HG02943 (cell line): Measurements from ENCODE around the gene MUC4.
"Not testable (repeated sequence)": the region's sequence is repeated elsewhere in the genome, so short reads cannot be mapped to it uniquely, and the experiment has no call there.

ENCODE experiments used
- ATAC-seq: cut with Tn5 transposase; IDR thresholded peaks from one replicate; pipeline ENCODE4 v1.9.1; 2021; ENCODE audit warnings: mild to moderate bottlenecking, low read depth, moderate library complexity; ENCODE audit not compliant: unreplicated experiment

MUC4 gene

DNA sequence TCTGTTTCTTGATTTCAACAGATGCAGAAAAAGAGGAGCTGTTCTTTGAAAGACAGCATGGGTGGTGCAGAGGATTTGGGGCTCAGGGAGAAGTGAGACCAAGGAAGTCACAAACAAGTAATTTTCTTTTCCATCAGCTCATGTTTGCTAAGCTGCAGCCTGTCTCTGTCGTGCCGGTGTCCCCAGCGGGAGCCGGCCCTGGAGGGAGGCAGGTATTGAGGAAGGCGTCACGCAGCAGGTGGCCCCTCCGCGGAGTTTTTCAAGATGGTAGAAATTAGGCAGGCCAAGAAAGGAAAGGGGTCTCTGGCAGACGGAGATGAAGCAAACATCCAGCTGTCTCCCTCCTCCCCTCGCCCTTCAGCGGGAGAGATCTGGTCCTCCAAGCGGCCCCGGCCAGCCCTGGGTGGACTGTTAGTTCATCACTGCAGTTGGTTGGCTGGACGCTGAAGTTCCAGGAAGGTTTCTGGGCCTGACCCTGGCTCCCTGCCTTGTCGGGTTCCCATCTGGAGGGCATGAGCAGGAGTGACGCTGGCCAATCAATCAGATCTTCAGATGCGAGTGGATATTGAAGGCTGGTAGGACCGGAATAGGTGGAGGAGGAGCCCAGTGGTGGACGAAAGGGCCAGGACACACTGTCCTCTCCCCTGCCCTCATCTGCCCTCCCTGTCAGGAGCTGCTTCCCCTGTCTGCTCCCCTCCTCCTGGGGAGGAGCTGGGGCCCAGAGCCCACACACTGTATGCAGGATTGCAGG, 27.7 kb upstream of the MUC4 start:
- ATAC-seq = no peak

DNA sequence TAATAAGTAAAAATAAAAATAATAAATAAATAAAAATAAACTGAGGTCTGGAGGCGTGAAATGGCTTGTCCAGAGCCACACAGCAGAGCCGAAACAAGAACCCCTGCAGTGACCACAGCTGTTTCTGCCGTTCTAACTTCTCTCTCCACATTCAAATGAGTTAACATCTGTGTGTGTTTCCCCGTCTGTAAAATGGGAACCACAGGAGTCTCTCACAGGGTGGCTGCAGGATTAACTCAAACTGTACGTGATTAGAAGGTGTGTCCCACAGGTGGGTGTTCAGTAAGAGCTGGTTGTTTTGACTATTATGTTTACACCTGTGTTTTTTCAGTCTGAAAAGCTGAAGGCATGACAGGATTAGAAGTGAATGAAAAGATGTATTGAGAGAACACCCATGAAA, 27.0 kb upstream of the MUC4 start:
- no peak for ATAC-seq

DNA sequence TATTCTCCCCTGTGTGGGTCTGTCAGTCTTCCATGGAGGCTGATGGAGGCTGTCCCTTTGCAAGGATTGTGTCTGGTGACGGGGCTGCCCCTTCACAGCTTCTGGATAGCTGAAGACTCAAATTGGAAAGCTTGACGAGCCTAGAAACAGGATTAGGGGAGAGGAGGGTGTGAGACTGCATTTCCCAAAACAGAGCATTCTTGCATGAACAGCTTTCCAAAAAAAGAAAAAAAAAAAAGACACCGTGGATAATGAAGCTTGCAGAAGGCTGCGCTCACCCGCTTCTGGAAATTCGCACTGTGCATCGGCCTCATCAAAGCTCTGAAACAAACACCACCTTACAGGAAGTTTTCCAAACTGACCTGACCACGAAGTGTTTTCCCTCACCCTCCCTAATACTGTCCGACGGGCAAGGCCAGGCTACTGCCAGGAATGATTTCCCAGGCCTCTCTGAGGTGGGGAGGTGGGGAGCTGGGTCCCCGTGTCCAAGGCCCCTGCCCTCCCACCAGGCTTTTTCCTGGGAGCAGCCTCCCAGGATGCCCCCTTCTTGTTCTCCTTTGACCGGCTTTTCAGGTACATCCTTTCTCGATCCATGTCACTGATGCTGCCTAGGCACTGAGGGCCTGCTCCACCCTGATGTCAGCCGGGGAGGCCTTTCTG, 24.9 kb upstream of the MUC4 start:
- ATAC-seq = no peak

DNA sequence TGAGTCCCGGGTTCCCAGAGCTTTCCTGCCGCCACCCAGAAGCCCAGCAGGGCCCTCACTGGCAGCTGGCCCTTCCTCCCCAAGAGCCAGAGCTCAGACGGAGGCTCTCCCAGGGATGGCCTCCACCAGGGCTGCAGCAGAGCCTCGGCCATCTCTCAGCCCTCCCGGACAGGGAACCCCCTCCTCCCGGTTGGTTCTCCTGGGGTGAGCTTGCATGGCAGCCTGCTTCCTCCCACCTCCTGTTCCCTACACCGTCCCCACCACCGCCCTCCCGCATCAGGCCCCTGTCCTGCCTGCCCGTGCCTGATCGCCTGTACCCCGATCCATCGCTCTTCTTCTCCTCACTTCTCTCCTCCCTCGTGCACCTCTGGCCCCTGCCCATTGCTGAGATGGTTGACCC, 24.1 kb upstream of the MUC4 start:
- no peak for ATAC-seq

DNA sequence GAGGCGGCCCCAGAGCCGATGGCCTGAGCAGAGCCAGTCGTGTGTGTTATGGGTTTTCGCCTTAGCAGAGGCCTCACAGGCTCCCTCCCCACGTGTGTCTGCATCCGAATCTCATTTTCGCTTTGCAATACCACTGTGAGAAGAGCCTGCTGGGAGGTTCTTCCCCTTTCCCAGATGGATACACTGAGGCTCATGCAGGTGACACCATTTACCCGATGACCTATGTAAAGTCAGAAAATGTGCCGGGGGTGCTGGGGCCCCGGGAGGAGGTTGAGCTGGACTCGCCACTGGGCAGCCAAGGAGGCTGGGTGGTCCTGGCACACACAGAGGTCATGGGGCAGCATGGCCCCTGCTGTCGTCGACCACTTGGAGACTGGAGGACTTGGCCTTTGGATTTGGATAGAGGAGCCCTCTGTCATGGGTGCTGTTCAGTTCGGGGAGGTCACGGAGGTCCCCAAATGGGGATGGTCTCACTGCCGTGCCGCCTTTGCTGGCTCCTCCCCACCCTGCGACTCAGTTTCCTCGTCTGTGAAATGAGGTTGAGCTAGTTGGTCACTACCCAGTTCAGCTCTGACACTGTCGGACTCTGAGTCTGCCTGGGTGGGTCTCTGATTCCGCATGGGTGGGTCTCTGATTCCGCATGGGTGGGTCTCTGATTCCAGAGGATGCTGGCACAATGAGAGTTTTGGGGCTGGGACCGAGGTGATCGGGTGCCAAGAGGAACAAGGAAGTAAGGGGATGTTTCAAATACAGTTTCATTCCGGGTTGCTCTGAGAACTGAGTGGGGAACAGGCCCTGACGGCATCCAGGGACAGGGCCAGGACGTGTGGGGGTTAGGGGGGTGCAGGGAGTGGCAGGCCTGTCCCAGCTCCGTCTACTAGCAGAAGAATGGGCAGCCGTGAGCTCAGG, 23.2 kb upstream of the MUC4 start:
- no peak for ATAC-seq

DNA sequence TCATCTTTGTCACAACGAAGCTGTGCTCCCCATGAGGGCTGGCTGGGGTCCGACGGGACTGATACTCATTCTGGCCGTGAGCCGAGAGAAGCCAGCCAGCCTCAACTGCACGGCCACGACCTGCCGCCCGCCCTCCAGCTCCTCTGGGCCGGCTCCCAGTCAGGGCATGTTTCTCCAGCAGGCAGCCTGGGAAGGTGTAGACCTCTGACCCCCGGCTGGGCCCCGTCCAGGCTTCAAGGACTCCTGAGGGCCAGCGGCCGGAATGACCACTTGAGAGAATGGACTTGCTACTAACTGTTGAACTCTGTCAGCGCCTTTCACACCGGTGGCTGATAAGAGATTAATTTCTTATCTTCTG, 18.1 kb upstream of the MUC4 start:
- ATAC-seq = no peak

DNA sequence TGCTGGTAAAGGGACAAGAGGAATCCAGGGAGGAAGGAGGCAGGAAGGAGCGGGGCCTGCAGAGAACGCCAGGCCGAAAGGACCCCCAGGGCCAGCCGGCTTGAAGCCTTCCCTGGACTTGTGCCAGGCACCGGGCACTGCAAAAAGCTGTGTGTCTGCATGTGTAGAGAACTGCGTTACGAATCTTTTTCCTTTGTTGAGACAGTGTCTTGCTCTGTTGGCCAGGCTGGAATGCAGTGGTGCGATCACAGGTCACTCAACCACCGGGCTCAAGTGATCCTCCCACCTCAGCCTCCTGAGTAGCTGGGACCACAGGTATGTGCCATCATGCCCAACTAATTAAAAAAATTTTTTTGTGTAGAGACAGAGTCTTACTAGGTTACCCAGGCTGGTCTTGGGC, 17.0 kb upstream of the MUC4 start:
- ATAC-seq = no peak

DNA sequence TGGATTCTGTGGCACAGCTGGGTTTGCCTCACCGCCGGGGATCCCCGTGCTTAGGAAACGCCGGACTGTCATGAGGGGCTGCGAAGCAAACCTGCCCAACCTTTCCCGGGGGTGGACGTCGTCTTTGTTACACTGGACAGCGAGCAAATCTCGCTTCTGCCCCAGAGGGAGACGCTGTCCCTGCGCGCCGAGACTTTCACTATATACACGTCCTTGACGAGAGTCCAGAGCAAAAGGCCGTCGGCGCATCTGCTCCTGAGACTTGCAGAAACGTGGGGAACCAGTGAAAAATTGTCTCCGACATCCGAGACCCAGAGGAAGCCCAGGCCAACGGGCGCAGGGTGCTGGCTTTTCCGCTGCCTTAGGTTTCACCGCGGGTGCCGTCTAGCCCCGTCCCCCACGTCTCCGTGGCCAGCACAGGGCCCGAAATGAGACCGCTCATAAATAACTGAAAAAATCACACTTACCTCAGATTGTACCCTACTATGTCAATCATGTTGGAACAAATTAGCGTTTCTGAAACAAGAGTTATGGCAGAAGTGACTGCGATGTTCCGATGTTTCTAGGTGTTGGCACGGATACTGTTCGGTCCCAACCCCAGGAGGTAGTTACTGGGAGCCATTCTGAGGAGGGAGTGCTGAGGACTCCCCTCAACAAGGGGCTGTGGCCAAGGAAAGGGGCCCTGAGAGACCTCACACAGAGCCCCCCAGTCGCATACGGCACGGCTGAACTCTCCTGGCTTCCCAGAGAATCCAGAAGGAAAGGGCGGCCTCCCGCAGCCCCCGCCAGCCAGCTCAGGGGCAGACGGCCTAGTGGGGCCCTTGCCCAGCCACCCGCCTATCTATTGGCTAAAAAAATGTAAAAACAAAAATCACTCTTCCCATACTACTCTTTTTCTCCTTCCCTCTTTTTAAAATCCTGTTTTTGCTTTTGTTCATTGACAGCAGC, 14.4 kb upstream of the MUC4 start:
- no peak for ATAC-seq

DNA sequence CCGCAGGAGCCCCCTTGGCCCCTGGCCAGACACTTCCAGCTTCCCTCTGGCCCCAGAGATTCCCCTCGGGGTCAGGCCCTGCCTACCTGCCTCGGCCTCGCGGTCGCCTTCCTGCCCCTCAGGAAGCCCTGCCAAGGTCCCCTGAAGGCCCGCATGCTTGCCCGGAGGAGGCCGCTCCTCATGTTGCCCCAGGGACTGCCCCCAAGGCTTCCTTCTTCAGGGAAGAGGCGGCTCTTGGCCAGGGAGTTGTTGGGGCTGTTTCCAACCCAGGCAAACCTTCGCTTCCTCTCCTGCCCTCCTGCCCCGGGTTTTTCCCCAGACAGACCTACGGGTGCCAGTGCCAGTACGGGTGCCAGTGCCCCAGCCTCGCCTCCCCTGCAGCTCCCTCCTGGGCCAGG, 13.5 kb upstream of the MUC4 start:
- no peak for ATAC-seq

DNA sequence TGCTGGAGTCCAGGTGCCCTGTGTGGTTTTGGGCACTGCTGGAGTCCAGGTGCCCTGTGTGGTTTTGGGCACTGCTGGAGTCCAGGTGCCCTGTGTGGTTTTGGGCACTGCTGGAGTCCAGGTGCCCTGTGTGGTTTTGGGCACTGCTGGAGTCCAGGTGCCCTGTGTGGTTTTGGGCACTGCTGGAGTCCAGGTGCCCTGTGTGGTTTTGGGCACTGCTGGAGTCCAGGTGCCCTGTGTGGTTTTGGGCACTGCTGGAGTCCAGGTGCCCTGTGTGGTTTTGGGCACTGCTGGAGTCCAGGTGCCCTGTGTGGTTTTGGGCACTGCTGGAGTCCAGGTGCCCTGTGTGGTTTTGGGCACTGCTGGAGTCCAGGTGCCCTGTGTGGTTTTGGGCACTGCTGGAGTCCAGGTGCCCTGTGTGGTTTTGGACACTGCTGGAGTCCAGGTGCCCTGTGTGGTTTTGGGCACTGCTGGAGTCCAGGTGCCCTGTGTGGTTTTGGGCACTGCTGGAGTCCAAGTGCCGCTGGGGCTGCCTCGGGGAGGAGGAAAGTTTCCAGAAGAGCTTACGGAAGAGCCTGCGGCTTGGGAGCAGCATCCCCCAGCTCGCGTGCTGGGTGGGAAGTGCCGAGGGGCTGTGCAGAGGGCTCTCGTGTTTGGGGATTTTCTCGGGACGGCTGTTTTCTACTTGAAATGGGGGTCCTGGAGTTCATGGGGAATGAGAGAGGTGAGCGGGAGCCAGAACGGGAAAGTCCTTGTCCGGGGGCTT, 12.9 kb upstream of the MUC4 start:
- ATAC-seq = not testable (repeated sequence)

DNA sequence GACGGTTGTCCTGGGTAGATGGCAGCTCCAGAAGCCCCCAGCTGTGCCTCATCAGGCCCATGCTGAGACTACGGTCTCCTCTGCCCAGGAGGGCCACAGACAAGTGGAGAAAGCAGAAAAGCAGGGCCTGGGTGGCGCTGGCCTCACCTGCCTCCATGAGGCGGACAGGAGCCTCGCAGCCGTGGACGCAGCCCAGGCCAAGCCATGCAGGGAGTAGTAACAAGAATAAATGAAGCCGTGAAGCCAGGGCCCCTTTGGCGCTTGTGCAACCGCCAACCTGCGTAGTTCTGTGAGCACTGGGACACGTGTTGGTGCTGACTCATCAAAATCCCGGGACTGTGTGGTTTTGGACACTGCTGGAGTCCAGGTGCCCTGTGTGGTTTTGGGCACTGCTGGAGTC, 12.3 kb upstream of the MUC4 start:
- ATAC-seq = no peak

DNA sequence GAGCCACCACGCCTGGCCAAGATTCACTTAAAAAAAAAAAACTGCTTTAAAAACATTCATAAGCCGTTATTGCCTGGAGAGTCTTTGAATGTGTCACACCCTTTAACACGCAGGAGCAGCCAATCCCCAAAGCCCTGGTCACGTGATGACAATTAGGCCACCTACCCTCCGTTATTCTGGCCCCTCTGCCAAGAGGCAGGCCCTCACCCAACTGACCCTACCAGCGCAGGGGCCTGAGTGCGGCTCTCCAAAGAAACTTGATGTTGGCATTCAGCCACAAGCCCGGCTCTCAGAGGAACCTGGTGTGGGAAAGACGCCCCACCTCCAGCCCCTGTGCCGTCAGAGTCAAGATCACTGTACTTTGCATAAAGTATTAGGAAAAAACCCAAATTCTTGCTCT, 11.6 kb upstream of the MUC4 start:
- no peak for ATAC-seq

DNA sequence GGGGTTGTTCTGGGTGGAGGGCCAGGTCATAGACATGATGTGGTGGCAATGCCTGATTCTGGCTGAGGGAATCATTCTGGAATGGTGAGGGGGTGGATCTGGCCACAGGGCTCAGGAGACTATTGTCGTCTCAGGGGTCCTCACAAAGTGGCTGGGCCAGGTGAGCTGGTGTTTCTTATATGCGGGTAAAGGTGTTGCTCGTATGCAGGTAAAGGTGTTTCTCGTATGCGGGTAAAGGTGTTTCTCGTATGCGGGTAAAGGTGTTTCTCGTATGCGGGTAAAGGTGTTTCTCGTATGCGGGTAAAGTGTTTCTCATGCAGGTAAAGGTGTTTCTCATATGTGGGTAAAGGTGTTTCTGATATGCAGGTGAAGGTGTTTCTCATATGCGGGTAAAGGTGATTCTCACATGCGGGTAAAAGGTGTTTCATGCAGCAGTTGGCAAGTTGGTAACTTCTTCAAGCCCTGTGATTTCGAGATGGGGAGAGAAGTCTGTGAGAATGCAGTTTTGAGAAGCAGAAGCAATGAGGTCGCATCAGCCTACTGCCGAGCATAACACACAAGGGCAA, 10.5 kb upstream of the MUC4 start:
- no peak for ATAC-seq

DNA sequence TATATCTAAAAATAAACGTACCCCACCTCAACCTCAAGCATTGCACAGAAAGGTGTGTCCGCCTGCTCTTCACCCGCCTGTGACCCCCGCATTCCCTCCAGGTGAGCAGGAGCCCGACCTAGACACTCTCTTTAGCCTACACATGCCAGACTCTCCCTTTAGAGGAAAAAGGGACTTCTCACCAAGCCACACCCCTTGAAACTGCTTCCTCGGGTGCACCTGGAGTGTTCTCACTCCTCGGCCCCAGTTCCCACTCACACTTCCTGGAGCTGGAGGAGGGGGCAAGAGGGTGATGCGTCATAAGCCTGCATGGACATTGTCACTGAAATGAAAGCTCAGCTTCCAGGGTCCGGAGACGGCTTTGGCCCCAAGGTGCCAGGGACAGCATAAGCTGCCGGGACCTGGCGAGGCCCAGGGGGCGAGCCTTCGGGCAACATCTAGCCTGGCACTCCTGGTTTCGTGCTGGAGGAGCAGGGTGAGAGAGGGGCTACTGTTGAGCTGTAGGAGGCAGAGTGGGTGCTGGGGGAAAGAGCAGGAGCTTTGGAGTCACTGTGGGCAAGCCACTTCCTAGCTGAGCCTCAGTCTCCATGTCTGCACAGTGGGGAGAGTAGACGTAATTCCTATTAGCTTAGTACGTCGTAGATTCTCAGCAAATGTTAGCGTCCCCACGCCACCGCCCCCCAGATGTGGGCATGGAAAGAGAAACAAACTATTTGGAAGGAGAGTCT, 9.8 kb upstream of the MUC4 start:
- no peak for ATAC-seq

DNA sequence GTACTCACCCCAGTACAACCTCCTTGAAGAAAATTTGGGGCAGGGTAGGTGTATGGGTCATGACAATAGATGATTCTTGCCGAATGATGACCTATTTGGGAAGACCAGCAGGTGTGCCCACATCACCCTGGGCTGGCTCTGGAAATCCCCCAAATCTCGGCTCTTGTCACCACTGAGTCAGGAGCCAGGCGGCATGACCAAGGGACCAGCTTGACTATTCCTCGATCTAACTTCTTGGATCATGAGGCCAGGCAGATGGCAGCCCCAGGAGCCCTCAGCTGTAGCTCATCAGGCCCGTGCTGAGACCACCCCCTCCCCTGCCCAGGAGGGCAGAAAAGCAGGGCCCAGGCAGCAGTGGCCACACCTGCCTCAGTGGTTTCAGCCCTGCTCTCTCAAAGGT, 9.2 kb upstream of the MUC4 start:
- ATAC-seq = no peak

DNA sequence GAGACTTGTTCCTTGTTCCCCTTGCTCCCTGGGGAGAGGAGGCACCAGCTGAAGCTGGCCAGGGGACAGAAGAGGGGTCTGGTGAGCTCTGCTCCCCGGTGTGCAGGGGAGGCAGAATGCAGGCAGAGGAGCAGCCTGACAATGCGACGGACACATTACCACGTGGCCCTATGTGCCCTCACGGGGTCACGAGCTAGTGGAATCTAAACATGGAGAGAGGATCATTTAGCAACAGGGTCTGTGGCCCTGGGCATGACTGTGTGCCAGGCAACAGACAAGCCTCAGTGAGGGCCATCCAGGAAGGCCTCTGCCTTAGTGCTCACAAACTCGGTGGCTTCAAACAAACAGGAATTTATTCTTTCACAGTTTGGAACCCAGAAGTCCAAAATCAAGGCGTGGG, 8.5 kb upstream of the MUC4 start:
- ATAC-seq = no peak

DNA sequence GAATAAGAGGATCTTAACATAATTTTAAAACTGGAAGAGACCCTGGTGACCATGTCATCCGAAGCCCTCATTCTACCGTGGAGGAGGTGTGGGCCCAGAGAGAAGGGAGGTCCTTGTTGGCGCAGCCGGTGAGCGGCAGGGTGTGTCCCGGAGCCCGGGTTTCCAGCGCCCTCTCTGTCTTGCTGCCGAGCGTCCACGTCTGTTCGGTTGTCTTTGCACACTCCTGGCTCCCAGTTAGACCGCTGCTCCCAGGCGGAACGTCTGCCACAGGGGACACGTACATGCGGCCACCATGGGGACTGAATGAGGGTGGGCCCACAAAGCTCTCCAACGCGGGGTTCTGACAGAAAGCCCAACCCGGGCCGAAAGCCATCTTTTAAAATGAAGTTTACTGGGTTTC, 6.6 kb upstream of the MUC4 start:
- no peak for ATAC-seq

DNA sequence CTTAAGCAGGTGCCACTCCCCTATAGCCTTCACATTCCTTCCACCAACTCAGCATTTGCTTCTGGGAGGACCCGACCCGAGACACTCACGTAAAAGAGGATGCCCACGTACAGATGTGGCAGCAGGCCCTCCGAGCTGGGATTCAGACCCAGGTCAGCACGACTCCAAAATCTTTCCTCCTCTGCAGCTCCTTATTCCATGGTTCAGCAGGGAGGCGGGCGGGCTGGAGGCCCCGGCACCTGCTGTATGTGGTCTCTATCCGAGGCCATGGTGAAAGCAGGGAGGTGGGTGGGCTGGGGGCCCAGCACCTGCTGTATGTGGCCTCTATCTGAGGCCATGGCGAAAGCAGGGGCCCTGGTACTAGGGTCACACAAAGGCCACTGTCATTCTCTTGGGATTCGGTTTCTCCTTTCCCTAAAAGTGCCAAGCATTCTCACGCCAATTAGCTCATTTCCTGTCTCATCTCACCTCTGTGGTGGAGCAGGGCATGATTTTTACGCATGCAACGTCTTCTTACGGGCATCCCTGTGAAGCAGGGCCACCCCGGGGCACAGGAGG, 5.9 kb upstream of the MUC4 start:
- ATAC-seq = no peak
